Measurements from ENCODE around the gene OR2AJ1.

The OR2AJ1 gene

DNA sequence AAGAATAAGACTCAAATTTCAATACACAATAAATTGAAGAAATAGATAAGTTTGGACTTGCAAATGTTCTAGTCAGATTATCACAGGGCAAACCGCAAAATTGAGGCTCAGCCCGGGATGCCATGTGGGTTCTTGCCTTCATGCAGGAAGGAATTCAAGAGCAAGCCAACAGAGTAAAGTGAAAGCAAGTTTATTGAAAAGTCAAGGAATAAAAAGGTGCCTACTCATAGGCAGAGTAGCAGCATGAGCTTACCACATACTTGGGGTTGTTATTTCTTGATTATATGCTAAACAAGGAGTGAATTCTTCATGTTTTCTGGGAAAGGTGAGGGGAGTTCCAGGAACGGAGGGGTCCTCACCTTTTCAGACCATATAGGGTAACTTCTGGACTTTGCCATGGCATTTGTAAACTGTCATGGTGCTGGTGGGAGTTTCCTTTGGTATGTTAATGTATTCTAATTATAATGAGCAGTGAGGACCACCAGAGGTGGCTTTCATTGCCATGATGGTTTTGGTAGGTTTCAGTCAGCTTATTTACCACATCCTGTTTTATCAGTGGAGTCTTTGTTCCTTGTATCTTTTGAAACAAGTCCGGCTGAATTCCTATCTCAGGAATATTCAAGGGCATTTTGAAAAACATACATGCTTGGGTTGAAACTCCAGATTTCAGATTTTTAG, 38.4 kb downstream of the OR2AJ1 start:
- no peak for DNase-seq

DNA sequence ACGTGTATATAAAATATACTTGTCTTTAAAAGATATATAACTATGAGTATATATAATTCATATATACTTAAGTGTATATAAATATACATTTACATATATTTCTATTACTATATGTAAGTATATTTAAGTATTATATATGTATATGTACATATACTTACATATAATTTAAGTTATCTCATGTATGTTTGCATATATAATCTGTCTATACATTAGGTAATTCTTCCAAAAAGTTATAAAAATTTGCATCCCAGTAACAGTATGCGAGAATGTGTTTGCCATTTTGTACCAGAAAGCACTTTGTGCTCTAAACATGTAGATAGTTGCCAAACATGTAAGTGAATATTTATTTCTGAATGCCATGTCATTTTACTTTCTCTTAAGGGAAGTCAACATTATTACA, 40.2 kb downstream of the OR2AJ1 start, which contains the start of gene OR2AK2:
OR2AK2 (plus strand) TSS at position 301 of the 400 bp plus-strand sequence. CDS start 144 bp downstream, outside the sequence.
- no peak for DNase-seq

DNA sequence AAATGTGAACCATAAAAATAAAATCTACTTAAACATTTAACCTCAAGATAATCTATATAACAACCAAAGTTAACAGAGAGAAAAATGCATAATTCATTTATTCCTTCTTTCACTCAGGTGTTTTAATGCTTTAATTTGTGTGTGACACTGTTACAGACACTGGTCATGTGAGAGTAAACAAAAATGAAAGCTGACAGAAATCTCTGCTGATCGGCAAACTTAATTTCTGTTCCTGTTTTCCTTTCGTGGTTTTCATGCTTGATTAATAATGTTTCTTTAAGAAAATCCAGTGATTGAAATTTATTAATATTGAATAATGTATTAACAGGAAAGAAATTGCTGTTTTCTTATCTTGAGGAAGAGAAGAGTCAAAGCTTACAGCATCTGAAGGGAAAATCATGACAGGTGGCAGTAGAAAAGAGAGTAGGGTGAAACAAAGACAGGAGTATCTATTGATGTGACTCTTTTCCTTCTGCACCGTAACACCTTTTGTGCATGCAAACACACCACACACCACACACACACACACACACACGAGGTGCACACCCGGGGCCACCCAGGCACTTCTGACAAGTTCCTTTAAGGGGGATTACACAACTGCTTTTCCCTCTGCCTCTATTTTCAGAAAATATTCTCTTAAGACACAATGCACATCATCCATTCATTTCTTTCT, 42.0 kb downstream of the OR2AJ1 start:
- DNase-seq = no peak

Data from NCI-H526 treated with DMSO at 0.1 percent for 48 hours (cell line).